Embryonic facial prominence (tissue), 1 donor: ENCODE measurements around the gene PDE6C.
A peak's percentile ranks its signal among the peaks of the same experiment; 100 is the strongest.

ENCODE experiments used
- DNase-seq: peaks from one replicate; pipeline ENCODE4 v3.0.0-alpha.2; 2016; ENCODE audit errors: extremely low spot score

Gene PDE6C

DNA sequence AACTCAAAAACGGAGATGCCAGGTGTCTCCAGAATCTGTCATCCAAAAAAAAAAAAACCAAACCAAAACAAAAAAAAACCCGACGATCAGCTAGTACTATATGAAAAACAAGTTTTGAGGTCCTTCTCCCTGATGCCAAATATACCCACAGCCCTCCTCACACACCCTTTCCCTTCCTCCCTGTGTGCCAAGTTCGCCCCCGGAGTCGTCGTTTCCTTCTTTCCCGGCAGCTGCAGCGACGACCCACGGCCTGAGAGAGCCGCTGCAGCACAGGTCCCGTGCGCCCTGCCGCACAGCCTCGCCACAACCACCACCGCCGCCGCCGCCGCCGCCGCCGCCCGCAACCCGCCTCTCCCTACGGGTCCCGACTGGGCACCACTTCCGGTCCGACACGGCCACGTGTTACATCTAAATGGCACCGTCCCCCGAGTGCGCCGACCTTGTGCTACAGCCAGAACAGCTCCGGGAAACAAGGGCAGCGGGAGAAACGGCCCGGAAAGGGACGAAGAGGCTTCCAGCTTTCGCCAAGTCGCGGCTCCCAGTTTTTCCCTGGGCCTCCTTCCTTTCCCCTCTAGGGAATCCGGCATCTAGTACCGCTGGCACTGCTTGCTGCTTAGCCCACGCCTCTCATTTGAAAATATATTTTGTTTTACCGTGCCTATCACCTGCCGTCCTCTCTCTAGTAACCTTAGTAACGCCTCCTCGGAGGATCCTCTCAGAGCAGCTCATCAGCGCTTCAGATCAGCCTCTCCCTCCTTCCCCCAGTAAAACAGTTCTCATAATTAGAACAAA lies 90.1 kb downstream of the PDE6C start, which contains the start of gene FRA10AC1:
Gene FRA10AC1, minus strand, starts transcription at position 383 of the 792 bp plus-strand sequence. CDS start 2,486 bp downstream, outside the sequence.
- peak; percentile 88 for DNase-seq

DNA sequence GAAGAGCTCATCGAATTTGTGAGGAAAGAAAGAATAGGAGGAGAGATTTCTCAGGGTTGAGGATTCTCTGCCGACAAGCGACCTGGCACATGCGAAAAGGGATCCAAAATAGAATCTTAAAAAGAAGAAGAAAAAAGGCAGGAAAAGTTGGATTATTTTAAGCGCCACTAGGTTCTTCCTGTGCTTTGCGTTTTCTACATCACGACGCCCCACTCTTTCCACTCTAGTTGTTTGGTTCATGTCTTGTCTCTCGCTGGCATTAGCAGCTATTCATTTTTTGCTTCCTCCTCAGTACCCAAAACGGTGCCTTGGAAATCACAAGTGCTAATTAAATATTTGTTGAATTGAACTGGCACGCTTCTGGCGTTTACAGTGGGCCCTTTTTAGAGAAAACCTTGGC lies 90.7 kb downstream of the PDE6C start:
- DNase-seq: no peak

GRCh38 chr10:93703841-93704240 lies 91.5 kb downstream of the PDE6C start:
- DNase-seq: no peak

- DNase-seq: no peak
These were observed 92.1 kb downstream of the PDE6C start for GRCh38 chr10:93704451-93704850.

DNA sequence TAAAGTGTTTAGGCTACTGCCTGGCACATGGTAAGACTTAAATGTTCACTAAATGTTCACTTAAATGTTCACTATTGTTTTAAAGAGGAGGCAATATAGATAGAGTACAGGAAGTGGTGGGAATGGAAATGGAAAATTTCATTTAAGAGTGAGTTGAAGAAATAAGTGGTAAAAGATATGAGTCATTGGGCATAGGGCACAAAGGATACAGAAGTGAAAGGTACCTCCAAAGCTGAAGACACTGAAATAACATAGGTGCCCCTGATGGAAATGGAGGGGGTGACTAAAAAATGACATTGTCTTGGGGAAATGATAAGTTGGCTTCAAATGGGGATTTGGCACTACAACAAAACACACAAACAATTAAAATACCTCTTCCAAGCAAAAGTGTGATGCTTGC lies 95.3 kb downstream of the PDE6C start:
- no peak for DNase-seq

GRCh38 chr10:93710333-93710909 lies 98.1 kb downstream of the PDE6C start:
- no peak for DNase-seq

DNA sequence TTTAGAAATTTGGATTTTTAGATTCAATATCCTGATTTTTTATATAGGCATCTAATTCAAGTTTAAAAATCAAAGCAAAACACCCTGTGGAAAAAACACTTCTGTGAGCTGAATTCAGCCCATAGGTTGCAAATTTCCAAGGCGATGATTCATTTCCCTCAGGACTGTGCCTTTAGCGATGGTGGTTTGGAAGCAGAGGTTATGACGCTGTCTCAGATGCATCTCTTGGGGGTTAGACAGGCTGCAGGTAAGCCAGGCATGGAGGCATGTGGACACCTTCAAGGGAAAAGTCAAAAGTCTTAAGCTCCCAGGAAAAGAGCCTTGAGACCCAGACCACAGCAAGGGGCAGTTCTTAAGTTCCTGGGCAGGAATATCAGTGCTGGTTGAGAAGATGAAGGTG lies 99.6 kb downstream of the PDE6C start:
- DNase-seq: no peak

GRCh38 chr10:93712593-93712992 lies 100.3 kb downstream of the PDE6C start:
- DNase-seq: no peak

GRCh38 chr10:93715345-93715744 lies 103.0 kb downstream of the PDE6C start:
- DNase-seq: no peak
